Left ventricle myocardium inferior (tissue), 1 donor: ENCODE data around the gene PEAR1. TPM values are rescaled to one million over a fixed set of nuclear protein-coding genes. Genes with fewer than 3 reads are reported as not detected.

Source experiments
- DNase-seq: peaks from one replicate; pipeline ENCODE4 v3.0.0-alpha.2; 2020
- H3K27ac ChIP-seq: fragments of 200-600 bp; replicated peaks from 2 replicates; pipeline ENCODE4 v1.8.0; 2021
- H3K27me3 ChIP-seq: fragments of 200-600 bp; 2 replicates; pipeline ENCODE4 v1.8.0; 2021; ENCODE audit warnings: low read depth
- H3K36me3 ChIP-seq: fragments of 200-600 bp; 2 replicates; pipeline ENCODE4 v1.8.0; 2021
- H3K4me1 ChIP-seq: fragments of 200-600 bp; 2 replicates; pipeline ENCODE4 v1.8.0; 2021
- H3K4me3 ChIP-seq: fragments of 200-600 bp; 2 replicates; pipeline ENCODE4 v1.8.0; 2021; ENCODE audit warnings: mild to moderate bottlenecking, moderate library complexity
- H3K9me3 ChIP-seq: fragments of 200-600 bp; replicated peaks from 2 replicates; pipeline ENCODE4 v1.8.0; 2021
- intact Hi-C: fragments of 100-400 bp; cut with micrococcal nuclease; formaldehyde crosslinking; loops from one replicate; pipeline ENCODE4 v1.11.0; 2022
- long read RNA-seq: library from polyadenylated mRNA; unstranded; transcript quantifications from one replicate; pipeline ENCODE4 v2.0.0, GENCODE V29; 2021
- total RNA-seq: library from RNA; stranded (reverse); fragmentation: NEBNext Ultra II Directional; extraction: Animal tissue kit (Norgen Biotek cat#: 25700); gene quantifications from one replicate; pipeline ENCODE4 v1.2.1, GENCODE V29; 2021
- TF ChIP-seq, protein P1 (sequence below): fragments of 200-600 bp; IDR thresholded peaks from 2 replicates; pipeline ENCODE4 v1.8.0; 2021; ENCODE audit warnings: antibody characterized with exemption, mild to moderate bottlenecking, borderline replicate concordance
- donor health status: DM: no; HTN: yes; CAD: no; lungs with severe emphysema.

Gene PEAR1, protein sequence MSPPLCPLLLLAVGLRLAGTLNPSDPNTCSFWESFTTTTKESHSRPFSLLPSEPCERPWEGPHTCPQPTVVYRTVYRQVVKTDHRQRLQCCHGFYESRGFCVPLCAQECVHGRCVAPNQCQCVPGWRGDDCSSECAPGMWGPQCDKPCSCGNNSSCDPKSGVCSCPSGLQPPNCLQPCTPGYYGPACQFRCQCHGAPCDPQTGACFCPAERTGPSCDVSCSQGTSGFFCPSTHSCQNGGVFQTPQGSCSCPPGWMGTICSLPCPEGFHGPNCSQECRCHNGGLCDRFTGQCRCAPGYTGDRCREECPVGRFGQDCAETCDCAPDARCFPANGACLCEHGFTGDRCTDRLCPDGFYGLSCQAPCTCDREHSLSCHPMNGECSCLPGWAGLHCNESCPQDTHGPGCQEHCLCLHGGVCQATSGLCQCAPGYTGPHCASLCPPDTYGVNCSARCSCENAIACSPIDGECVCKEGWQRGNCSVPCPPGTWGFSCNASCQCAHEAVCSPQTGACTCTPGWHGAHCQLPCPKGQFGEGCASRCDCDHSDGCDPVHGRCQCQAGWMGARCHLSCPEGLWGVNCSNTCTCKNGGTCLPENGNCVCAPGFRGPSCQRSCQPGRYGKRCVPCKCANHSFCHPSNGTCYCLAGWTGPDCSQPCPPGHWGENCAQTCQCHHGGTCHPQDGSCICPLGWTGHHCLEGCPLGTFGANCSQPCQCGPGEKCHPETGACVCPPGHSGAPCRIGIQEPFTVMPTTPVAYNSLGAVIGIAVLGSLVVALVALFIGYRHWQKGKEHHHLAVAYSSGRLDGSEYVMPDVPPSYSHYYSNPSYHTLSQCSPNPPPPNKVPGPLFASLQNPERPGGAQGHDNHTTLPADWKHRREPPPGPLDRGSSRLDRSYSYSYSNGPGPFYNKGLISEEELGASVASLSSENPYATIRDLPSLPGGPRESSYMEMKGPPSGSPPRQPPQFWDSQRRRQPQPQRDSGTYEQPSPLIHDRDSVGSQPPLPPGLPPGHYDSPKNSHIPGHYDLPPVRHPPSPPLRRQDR
- 7.1 TPM for total RNA-seq
- long read RNA-seq, full-length matches to known transcripts, result 2 of 14 reads
- long read RNA-seq, partial matches to known transcripts, result 8 of 14 reads
- long read RNA-seq, other reads (novel, unspliced or antisense), result 4 of 14 reads

DNA sequence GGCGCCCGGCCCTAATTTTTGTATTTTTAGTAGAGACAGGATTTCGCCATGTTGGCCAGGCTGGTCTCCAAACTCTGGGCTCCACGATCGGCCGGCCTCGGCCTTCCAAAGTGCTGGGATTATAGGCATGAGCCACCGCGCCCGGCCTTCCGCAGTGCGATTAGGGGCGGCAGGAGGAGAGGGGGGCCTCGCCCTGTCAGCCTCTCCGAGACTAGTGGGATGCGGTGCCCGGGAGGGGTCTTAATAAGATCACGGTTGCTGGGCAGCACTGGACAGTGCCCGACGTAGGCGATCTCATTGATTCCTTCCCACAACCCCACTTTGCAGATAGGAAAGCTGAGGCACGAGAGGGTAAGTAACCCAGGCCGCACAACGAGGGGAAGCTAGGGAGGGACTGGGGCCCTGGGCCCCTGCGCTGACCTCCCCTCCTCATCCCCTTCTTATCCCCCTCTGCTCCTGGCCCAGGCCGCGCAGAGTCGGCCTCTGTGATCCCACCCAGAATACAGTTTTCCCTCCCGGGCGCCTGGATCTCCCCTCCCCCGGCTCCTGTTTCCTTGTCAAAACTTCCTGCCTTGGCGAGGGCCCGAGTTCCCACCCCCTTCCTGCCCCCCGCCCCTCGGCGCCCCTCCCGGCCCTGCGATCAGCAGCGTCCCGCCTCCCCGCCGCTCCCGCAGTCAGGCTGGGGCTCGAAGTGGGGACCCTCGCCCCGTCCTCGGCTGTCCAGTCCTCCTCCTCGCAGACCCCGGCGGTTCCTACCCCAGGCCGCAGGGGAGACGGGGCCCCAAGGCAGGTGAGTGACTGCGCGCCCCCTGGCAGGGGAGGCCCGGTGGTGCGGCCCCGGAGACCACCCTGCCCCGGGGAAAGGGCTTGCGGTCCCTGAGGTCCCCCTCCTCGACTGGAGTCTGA lies at the start of gene PEAR1:
Gene PEAR1, plus strand, starts transcription at position 671 of the 906 bp plus-strand sequence. CDS start 10,209 bp downstream, outside the sequence.
- Histone ChIP-seq H3K27me3 (peaks cover 39% of the 10 kb centered on the region), H3K27ac (peak within 1 kb of the TSS; percentile 94), H3K9me3 (no peaks in the 10 kb centered on the region), H3K4me1 (peaks cover 63% of the 10 kb centered on the region), H3K36me3 (no peaks in the 10 kb centered on the region), H3K4me3 (peak within 1 kb of the TSS; percentile 72)
- DNase-seq, result peak; percentile 79
- intact Hi-C loops, result no loop called here
- TF ChIP-seq, protein P1, sequence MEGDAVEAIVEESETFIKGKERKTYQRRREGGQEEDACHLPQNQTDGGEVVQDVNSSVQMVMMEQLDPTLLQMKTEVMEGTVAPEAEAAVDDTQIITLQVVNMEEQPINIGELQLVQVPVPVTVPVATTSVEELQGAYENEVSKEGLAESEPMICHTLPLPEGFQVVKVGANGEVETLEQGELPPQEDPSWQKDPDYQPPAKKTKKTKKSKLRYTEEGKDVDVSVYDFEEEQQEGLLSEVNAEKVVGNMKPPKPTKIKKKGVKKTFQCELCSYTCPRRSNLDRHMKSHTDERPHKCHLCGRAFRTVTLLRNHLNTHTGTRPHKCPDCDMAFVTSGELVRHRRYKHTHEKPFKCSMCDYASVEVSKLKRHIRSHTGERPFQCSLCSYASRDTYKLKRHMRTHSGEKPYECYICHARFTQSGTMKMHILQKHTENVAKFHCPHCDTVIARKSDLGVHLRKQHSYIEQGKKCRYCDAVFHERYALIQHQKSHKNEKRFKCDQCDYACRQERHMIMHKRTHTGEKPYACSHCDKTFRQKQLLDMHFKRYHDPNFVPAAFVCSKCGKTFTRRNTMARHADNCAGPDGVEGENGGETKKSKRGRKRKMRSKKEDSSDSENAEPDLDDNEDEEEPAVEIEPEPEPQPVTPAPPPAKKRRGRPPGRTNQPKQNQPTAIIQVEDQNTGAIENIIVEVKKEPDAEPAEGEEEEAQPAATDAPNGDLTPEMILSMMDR, result no peak

DNA sequence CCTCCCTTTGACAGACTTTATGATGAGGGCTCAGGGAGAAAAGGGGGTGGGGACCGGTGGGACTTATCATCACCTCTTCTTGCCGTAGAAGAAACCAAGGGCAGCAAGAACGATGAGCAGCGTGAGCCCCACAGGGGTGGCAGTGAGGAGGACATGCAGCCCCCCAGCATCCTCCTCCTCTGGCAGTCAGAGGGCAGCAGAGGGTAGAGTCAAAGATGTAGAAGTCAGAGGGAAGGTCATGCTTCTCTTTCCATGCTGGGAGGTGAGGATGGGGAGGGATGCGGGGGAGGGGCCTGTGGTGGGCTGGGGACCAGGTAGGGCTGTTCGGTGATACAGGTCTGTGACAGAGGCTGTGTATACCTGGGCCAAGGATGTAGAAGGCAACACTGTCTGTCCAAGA lies 49.4 kb upstream of the PEAR1 start:
- H3K27me3 ChIP-seq, result peaks cover 100% of the 10 kb centered on the region
- H3K27ac ChIP-seq, result no peak overlapping the region
- H3K9me3 ChIP-seq, result no peaks in the 10 kb centered on the region
- peaks cover 10% of the 10 kb centered on the region for H3K4me1 ChIP-seq
- no peaks in the 10 kb centered on the region for H3K36me3 ChIP-seq
- TF ChIP-seq, protein P1, result no peak
- DNase-seq, result no peak
- no peak overlapping the region for H3K4me3 ChIP-seq
- intact Hi-C loops, result no loop called here

DNA sequence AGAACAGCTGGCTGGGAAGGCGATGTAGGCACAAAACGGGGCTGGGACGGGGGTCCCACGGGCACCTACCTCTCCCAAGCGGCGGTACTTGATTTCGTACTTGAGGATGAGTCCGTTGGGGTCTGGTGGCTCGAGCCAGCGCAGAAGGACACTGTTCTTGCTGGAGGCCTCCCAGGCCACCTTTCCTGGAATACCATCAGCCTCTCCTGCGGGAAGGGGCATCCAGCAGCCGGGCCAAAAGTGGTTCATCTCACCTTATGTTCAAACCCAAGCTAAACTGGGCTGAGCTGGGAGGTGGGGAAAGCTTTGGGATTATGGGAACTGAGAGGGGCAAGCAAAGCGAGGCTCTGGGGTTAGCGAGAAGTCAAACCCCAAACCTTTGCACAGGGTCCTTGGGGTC lies 48.9 kb upstream of the PEAR1 start:
- TF ChIP-seq, protein P1, result no peak
- no peak overlapping the region for H3K4me3 ChIP-seq
- no peaks in the 10 kb centered on the region for H3K9me3 ChIP-seq
- H3K27me3 ChIP-seq, result peaks cover 100% of the 10 kb centered on the region
- no peaks in the 10 kb centered on the region for H3K36me3 ChIP-seq
- DNase-seq, result no peak
- intact Hi-C loops, result no loop called here
- H3K4me1 ChIP-seq, result peaks cover 10% of the 10 kb centered on the region
- H3K27ac ChIP-seq, result no peak overlapping the region

DNA sequence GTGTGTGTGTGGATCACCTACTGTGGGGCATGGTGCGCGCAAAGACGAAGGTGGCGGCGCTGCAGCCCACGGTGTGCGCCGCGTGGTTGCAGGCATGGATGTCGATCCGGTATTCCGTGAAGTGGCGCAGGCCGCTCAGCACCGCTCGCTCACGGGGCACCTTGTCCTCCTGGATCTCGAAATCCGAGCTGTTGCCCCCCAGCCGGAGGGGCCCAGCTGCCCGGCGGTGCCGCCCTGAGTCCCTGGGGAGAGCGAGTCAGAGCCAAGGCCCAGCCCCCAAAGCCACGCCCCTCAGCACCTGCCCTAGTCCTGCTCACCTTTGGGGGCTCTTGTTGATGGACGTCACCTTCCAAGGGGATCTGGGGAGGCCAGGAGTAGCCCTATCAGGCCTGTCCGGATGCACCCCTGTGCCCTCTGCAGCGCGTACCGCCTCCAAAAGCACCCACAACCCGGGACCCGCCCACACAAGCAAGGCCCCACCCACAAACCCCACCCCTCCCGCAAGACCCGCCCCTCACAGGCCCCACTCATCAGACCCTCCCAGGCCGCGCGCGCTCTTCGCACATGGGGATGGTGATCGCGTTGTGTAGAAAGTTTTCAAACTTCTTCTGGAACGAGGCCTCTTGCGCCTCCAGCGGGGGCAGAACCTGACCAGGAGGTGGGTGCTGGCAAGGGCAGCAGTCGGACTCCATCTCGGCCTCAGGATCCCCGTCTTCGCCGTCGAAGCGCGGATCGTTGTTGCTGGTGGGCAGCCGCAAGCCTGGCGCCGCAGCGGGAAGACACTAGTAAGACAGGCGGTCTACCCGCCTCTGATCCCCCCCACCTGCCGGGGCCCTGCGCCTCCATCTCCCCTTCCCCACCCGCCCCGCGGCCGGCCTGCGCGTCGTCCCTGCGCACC lies 48.2 kb upstream of the PEAR1 start:
- Histone ChIP-seq H3K27ac (no peak overlapping the region), H3K9me3 (no peaks in the 10 kb centered on the region), H3K36me3 (no peaks in the 10 kb centered on the region), H3K4me1 (peaks cover 10% of the 10 kb centered on the region), H3K27me3 (peaks cover 100% of the 10 kb centered on the region), H3K4me3 (peak overlapping the region; percentile 32)
- no peak for DNase-seq
- intact Hi-C loops, result no loop called here
- TF ChIP-seq, protein P1, result no peak
